Measurements from ENCODE around the gene TMEM209.
"Not testable (repeated sequence)": the region's sequence is repeated elsewhere in the genome, so short reads cannot be mapped to it uniquely, and the experiment has no call there.

Gene TMEM209
- long read RNA-seq, transcript TMEM209-201 (15 exons, 3,545 nt) = major isoform, 73 of 90 reads
- long read RNA-seq, partial matches to known transcripts = 6 of 90 reads
- long read RNA-seq, other reads (novel, unspliced or antisense) = 8 of 90 reads

DNA sequence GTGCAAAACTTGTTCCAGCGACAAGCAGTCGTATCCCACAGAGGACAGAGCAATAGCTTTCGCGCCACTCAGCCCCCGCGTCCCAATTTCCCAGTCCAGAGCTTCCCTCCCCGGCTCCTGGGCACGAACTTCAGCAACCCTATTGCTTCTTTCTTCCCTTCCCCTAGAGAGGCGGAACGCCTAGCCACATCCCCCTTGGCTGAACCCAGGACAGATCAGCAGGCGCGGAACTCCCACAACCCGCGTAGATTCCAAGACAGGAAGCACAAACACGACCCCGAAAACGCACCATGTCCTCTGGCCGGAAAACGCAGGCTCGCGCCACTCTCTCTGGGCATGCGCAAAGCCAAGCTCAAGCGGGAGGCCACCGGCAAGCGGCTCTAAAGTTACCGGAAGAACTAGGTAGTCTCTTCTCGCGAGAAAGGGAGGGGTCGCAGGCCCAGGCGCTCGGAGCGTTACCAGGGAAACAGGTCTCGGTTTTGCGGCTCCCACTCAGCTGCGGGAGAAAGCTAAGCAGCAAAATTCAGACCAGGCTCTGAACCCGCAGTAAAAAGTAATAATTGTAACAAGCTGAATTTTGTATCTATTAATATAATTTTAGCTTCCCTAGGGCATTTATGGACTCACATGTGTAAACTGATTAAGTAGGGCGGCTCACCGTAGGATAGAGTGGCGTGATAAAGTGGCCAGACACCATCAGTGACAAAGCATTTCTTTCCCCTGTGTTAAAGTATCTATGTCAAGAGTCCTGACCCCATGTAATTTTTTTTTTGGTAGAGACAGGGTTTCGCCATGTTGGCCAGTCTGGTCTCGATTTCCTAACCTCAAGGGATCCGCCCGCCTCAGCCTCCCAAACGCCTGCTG lies at the start of gene TMEM209:
TSS of gene TMEM209 (minus strand) at position 323 of the 864 bp plus-strand sequence. CDS start at position 292, 31 bp downstream.
- Histone ChIP-seq H3K4me3 (replicated peaks; ENCODE audit: insufficient read depth, low read length) (peak within 1 kb of the TSS; percentile 79), H3K27me3 (ENCODE audit: insufficient read depth, poor library complexity, severe bottlenecking) (no peaks in the 10 kb centered on the region), H3K27ac (replicated peaks) (peak within 1 kb of the TSS; percentile 94)
- TF ChIP-seq, protein P1, sequence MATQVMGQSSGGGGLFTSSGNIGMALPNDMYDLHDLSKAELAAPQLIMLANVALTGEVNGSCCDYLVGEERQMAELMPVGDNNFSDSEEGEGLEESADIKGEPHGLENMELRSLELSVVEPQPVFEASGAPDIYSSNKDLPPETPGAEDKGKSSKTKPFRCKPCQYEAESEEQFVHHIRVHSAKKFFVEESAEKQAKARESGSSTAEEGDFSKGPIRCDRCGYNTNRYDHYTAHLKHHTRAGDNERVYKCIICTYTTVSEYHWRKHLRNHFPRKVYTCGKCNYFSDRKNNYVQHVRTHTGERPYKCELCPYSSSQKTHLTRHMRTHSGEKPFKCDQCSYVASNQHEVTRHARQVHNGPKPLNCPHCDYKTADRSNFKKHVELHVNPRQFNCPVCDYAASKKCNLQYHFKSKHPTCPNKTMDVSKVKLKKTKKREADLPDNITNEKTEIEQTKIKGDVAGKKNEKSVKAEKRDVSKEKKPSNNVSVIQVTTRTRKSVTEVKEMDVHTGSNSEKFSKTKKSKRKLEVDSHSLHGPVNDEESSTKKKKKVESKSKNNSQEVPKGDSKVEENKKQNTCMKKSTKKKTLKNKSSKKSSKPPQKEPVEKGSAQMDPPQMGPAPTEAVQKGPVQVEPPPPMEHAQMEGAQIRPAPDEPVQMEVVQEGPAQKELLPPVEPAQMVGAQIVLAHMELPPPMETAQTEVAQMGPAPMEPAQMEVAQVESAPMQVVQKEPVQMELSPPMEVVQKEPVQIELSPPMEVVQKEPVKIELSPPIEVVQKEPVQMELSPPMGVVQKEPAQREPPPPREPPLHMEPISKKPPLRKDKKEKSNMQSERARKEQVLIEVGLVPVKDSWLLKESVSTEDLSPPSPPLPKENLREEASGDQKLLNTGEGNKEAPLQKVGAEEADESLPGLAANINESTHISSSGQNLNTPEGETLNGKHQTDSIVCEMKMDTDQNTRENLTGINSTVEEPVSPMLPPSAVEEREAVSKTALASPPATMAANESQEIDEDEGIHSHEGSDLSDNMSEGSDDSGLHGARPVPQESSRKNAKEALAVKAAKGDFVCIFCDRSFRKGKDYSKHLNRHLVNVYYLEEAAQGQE (IDR thresholded peaks at IDR 0.05; ENCODE audit: insufficient replicate concordance, low read depth) = peak; percentile 27
- TF ChIP-seq POLR2AphosphoS5 (IDR thresholded peaks at IDR 0.05; ENCODE audit: low read depth) (peak; percentile 95), SPI1 (IDR thresholded peaks at IDR 0.05; ENCODE audit: borderline replicate concordance, low read depth) (peak; percentile 39; the same call in 1 of the 2 replicates), GABPA (IDR thresholded peaks at IDR 0.05; ENCODE audit: low read depth) (peak; percentile 72), CTCF (IDR thresholded peaks at IDR 0.05; ENCODE audit: insufficient read depth, low read length) (no peak)
- peak; percentile 96 to 98 for DNase-seq (ENCODE audit: low read depth in 1 of 2, low spot score in 1 of 2)

DNA sequence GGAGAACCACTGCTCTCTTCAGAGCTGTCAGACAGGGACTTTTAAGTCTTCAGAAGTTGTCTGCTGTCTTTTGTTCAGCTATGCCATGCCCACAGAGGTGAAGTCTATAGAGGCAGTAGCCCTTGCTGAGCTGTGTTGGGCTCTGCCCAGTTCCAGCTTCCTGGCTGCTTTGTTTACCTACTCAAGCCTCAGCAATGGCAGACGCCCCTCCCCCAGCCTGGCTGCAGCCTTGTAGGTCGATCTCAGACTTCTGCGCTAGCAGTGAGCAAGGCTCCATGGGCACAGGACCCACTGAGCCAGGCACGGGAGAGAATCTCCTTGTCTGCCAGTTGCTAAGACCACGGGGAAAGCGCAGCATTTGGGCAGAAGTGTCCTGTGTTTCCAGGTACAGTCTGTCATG lies 49.3 kb upstream of the TMEM209 start:
- no peak for DNase-seq (ENCODE audit: low read depth in 1 of 2, low spot score in 1 of 2)
- TF ChIP-seq CTCF (IDR thresholded peaks at IDR 0.05; ENCODE audit: insufficient read depth, low read length) (no peak), SPI1 (IDR thresholded peaks at IDR 0.05; ENCODE audit: borderline replicate concordance, low read depth) (no peak), GABPA (IDR thresholded peaks at IDR 0.05; ENCODE audit: low read depth) (no peak), POLR2AphosphoS5 (IDR thresholded peaks at IDR 0.05; ENCODE audit: low read depth) (no peak)
- TF ChIP-seq, protein P1 (IDR thresholded peaks at IDR 0.05; ENCODE audit: insufficient replicate concordance, low read depth) = no peak
- H3K4me3 ChIP-seq (replicated peaks; ENCODE audit: insufficient read depth, low read length) = no peak overlapping the region

DNA sequence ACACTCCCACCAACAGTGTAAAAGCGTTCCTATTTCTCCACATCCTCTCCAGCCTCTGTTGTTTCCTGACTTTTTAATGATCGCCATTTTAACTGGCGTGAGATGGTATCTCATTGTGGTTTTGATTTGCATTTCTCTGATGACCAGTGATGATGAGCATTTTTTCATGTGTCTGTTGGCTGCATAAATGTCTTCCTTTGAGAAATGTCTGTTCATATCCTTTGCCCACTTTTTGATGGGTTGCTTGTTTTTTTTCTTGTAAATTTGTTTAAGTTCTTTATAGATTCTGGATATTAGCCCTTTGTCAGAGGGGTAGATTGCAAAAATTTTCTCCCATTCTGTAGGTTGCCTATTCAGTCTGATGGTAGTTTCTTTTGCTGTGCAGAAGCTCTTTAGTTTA lies 44.4 kb upstream of the TMEM209 start:
- not testable (repeated sequence) for DNase-seq (ENCODE audit: low read depth in 1 of 2, low spot score in 1 of 2); H3K27ac ChIP-seq (replicated peaks); H3K27me3 ChIP-seq (ENCODE audit: insufficient read depth, poor library complexity, severe bottlenecking); H3K4me3 ChIP-seq (replicated peaks; ENCODE audit: insufficient read depth, low read length)

More for the DNA sequence above, 49.3 kb upstream of the TMEM209 start:
- H3K27ac ChIP-seq (replicated peaks) = no peak overlapping the region
- H3K27me3 ChIP-seq (ENCODE audit: insufficient read depth, poor library complexity, severe bottlenecking) = no peaks in the 10 kb centered on the region

DNA sequence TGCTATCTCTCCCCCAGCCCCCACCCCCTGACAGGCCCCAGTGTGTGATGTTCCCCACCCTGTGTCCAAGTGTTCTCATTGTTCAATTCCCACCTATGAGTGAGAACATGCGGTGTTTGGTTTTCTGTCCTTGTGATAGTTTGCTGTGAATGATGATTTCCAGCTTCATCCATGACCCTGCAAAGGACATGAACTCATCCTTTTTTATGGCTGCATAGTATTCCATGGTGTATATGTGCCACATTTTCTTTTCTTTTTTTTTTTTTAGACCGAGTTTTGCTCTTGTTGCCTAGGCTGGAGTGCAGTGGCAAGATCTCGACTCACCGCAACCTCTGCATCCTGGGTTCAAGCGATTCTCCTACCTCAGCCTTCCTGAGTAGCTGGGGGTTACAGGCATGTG lies 43.6 kb upstream of the TMEM209 start:
- not testable (repeated sequence) for H3K4me3 ChIP-seq (replicated peaks; ENCODE audit: insufficient read depth, low read length); H3K27me3 ChIP-seq (ENCODE audit: insufficient read depth, poor library complexity, severe bottlenecking); H3K27ac ChIP-seq (replicated peaks); DNase-seq (ENCODE audit: low read depth in 1 of 2, low spot score in 1 of 2)

DNA sequence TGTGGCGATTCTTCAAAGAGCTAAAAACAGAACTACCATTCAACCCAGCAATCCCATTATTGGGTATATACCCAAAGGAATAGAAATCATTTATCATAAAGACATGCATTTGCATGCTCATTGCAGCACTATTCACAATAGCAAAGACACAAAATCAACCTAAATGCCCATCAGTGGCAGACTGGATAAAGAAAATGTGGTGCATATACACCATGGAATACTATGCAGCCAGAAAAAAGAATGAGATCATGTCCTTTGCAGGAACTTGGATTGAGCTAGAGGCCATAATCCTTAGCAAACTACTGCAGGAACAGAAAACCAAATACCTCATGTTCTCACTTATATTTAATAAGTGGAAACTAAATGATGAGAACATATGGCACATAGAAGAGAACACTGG lies 41.3 kb upstream of the TMEM209 start:
- DNase-seq (ENCODE audit: low read depth in 1 of 2, low spot score in 1 of 2) = not testable (repeated sequence)

DNA sequence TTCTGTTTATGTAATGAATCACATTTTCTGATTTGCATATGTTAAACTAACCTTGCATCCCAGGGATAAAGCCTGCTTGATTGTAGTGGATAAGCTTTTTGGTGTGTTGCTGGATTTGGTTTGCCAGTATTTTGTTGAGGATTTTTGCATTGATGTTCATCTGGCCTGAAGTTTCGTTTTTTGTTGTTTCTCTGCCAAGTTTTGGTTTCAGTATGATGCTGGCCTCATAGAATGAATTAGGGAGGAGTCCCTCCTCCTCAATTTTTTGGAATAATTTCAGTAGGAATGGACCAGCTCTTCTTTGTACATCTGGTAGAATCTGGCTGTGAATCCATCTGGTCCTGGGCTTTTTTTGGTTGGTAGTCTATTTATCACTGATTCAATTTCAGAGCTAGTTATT lies 38.3 kb upstream of the TMEM209 start:
- H3K27ac ChIP-seq (replicated peaks); DNase-seq (ENCODE audit: low read depth in 1 of 2, low spot score in 1 of 2); H3K27me3 ChIP-seq (ENCODE audit: insufficient read depth, poor library complexity, severe bottlenecking); H3K4me3 ChIP-seq (replicated peaks; ENCODE audit: insufficient read depth, low read length): not testable (repeated sequence)

More for the DNA sequence above, 41.3 kb upstream of the TMEM209 start:
- not testable (repeated sequence) for H3K27me3 ChIP-seq (ENCODE audit: insufficient read depth, poor library complexity, severe bottlenecking); H3K27ac ChIP-seq (replicated peaks); H3K4me3 ChIP-seq (replicated peaks; ENCODE audit: insufficient read depth, low read length)

Data from HL-60 (cell line).